ENCODE data around the gene SCN2A.

The SCN2A gene

GRCh38 chr2:165425556-165425955, 186.3 kb downstream of the SCN2A start:
- no peak for ATAC-seq

- ATAC-seq = no peak
Observed at GRCh38 chr2:165427686-165428085, 188.5 kb downstream of the SCN2A start.

GRCh38 chr2:165428926-165429325, 189.7 kb downstream of the SCN2A start:
- no peak for ATAC-seq

- no peak for ATAC-seq
Observed at GRCh38 chr2:165431014-165431413, 191.8 kb downstream of the SCN2A start.

- no peak for ATAC-seq
Observed at GRCh38 chr2:165432234-165432966, 193.2 kb downstream of the SCN2A start.

- no peak for ATAC-seq
Observed at GRCh38 chr2:165434865-165435496, 195.8 kb downstream of the SCN2A start.

GRCh38 chr2:165435611-165436010, 196.4 kb downstream of the SCN2A start:
- no peak for ATAC-seq

- ATAC-seq = no peak
Observed at GRCh38 chr2:165436559-165436958, 197.3 kb downstream of the SCN2A start.

GRCh38 chr2:165440367-165440766, 201.2 kb downstream of the SCN2A start:
- ATAC-seq = no peak

All from activated CD4-positive, CD25-positive, alpha-beta regulatory T cell treated with anti-CD3 and anti-CD28 coated beads, Interleukin-2, amount 50 U/mL, for 24 hours (primary cell).